Measurements from ENCODE around the gene IGFBP5. TPM values are rescaled to one million over a fixed set of nuclear protein-coding genes. Genes with fewer than 3 reads are reported as not detected.

The IGFBP5 gene
- total RNA-seq, 1 donor from 2014 or later: 229 TPM

DNA sequence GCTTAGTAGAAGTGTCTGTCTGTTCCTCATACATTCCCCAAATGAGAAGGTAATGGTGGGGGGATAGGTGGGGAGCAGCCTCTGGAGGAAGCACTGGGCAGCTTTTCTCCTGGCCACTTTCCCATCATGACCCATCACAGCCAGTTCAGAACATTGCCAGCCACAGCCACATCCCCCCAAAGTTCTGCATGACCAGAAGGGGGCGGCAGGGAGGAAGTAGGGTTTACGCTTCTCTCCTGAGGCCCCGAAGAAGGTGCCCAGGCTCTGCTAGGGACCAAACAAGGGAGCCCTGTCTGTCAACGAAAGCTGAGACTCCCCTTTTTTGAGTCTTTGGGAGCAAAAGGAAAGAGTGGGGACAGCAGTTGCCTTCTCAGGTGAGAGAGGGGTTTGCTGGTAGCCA, 7.7 kb downstream of the IGFBP5 start:
- DNase-seq (ENCODE audit: low read depth): no peak

DNA sequence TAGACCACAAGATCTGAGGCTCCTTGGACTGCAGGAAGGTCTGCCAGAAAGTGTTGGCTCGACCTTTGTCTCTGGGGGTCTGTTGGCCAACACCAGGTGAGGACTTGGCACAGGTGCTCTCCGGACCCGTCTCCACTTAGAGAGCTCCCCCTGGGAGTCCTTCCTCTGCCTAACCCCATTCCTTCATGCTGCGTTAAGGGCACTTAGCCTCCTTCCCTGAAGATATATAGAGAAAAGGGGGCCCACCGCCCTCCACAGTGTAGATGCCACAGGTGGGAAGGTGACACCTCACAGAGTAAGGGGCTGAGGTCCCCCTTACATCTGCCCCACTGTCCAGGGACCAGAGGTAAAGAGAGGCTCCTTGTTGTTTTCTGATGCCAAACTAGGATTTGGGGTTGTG, 8.2 kb downstream of the IGFBP5 start:
- DNase-seq (ENCODE audit: low read depth): no peak

DNA sequence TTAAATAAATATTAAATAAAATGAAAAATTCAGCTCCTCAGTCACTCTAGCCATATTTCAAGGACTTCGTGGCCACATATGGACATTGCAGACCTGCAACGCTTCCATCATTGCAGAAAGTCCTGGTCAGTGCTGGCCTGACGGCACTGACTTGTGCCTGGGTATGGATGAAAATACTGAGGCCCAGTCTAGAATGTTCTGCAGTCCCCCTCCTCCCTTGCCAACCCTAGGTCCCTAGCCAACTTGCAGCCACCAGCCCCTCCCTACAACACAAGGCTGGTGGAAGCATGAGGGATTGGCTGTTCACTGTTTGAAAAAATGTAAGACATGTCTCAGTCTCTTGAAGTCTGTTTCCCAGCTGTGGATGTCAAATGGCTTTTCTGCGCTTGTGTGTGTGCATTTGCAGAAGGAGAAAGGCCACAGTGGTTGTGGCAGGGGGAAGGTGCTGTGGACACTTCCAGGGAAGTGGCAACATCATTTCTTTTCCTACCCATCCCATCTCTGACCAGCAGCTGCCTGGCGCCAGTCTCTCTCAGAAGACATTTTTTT, 9.9 kb downstream of the IGFBP5 start:
- no peak for DNase-seq (ENCODE audit: low read depth)

DNA sequence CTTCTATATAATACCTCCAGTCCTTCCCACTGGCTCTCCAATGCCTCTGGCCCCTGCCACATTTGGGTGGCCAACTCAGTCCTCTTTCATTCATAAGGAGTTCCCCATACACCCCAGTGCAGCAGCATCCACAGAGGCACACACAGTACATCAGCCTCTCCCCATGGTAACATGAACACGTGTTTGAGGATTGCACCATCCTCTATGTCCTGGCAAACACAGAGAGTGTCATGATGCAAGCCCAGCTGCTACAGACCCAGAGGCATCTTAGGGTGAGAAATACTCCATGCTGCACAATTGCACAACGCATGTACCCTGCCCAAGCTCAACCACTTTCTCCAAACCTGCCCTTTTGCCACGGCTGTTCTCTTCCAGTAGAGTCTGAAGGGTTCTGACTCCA, 11.5 kb downstream of the IGFBP5 start:
- peak; percentile 80 for DNase-seq (ENCODE audit: low read depth)

DNA sequence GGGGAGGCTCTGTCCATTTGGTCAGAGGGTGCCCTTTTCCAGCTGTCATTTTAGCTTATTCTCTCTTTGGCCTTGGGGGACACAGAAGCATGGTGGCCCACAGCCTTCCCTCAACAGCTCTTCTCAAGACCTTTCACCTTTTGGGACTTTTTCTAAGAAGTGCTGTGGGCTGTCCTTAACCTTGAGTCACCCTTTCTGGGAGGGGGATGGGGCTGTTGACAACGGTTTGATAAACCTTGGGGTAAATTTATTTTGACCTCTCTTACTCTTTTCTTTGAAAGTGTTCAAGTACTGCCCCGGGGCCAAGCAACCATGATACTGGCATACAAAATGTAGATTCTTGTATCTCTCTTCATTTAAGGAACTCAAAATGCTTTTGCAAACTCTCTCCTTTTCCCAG, 13.7 kb downstream of the IGFBP5 start:
- no peak for DNase-seq (ENCODE audit: low read depth)

DNA sequence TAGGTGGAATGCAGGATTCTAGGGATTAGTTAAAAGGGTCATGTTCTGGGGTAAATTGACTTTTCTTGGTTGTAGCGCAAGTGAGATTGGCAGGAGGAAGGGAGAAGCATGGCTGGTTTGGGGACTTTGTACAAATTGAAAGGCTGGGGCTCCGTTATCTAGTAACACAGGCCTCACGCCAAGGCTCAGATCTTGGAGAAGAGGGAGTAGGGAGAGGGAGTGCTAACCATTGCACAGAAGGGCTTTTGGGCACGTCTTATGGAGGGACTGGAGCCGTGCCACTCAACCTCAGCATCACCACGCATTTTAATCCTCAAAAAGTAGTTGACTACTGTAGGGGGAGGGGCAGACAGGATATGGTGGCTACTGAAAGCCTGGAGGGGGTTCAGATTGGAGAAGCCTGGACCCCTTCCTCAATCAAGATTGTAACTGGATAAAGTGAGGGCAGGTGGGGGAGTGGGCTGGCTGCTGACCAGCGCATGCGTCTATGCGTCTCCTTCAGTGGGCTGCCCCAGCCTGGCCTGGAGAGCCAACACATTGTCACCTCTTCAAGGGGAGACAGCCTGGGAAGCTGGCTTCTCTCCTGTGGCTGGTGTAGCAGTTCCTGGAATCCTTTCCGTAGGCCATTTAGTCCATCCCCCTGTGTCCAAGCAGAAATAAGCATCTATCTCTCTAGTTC, 14.3 kb downstream of the IGFBP5 start:
- DNase-seq (ENCODE audit: low read depth): no peak

DNA sequence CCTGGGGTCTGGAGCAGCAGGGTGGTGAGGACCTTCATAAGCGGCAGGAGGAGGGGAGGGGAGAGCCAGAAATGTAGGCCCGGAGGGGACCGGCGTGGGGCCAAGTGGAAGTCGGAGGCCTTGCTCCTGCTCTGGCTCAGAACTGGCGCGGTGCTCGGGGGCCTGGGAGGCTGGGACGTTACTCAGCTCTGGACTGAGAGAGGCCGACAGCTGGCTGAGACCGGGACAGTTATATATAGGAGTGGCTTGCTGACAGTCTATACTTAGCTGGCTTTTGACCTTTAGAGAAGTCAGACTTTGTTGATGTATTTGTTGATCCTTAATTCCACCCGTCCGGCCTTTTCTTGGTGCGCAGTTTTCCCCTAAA, 15.7 kb downstream of the IGFBP5 start:
- DNase-seq (ENCODE audit: low read depth): no peak

DNA sequence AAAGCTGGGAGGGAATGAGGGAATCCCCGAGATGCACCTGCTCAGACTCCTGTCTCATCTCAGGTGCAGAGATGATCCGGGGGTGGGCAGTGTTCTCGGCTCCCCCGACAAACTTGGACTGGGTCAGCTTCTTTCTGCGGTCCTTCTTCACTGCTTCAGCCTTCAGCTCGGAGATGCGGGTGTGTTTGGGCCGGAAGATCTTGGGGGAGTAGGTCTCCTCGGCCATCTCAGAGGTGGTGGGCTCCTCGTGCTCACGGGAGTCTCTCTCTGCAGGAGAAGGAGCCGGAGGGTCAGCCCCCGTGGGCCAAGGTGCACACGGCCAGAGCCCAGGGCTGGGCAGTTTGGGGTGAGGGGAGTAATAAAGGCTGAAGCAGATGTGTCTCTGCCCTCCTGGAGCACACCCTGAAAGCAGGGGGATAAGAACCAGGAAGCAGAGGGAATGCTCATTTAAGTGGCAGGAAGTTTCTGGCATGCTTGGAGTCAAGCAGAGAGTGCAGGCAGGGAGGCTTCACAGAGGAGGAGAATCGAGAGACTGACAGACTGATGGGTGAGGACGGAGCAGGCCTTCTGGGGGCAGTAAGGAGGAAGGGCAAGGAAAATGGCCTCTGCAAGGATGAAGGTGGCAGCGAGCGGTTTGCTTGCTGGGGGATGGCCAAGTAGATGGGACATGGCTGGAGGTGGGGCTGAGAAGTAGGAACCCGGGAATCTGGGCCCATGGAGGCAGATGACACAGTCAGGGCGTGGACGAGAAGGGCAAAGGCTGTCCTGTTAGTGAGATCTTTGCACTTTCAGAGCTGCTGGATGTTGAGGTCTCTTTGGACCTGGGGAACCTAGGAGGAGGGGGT, 16.3 kb downstream of the IGFBP5 start:
- DNase-seq (ENCODE audit: low read depth): no peak

DNA sequence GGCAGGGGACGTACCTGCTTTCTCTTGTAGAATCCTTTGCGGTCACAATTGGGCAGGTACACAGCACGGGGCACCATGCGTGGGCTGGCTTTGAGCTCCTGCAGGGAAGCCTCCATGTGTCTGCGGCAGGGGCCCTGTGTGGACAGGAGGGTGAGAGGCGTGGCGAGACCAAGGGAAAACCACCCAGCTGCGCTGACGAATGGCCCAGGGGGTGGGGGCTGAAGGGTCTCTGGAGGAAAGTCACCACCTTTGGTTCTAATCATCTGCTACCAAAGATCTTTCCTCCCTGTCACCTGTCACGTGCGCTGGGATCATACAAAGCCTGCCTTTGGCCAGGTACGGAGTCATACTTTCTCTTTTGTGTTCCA, 17.3 kb downstream of the IGFBP5 start:
- no peak for DNase-seq (ENCODE audit: low read depth)

DNA sequence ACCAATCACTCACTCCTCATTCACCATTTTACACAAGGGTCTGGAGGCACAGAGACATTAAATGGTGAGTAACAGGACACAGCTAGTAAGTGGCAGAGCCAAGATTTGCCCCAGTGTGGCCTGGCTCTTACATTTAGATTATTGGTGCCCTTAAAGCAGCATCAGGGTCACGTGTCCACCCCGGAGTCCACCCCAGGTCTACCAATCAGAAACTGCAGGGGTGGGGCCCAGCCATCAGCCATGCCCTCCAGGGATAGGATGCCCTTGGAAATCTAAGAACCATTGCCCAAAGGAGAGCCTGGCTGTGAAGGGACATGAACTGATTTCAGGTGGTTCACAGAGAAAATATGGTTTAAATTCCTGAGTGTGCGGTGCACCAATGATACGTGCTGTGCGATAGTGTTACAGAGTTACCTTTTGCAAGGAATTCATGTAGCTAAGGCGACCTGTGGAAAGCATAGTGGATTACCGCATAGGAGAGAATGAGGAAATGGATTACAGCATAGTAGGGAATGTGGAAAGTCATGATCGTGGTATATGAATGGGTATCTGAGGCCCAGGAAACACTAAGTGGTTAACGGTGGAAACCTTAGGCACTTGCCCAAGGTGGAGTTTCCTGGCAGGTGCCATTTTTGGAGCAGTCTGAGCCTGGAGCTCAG, 17.8 kb downstream of the IGFBP5 start:
- DNase-seq (ENCODE audit: low read depth): no peak

DNA sequence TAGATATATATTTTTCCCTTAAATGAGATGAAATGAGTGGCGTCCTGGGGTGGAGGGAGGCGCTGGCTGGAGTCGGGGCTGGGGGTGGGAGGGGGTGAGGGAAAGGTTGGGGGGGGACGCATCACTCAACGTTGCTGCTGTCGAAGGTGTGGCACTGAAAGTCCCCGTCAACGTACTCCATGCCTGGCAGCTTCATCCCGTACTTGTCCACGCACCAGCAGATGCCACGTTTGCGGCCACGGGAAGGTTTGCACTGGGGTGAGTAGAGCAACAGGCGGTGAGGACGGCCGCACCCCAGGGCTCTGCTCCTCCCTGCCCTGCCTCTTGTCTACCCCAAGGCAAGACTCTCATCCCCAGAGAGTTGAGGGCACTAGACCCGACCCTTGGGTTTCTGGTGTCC, 18.7 kb downstream of the IGFBP5 start:
- DNase-seq (ENCODE audit: low read depth): no peak

DNA sequence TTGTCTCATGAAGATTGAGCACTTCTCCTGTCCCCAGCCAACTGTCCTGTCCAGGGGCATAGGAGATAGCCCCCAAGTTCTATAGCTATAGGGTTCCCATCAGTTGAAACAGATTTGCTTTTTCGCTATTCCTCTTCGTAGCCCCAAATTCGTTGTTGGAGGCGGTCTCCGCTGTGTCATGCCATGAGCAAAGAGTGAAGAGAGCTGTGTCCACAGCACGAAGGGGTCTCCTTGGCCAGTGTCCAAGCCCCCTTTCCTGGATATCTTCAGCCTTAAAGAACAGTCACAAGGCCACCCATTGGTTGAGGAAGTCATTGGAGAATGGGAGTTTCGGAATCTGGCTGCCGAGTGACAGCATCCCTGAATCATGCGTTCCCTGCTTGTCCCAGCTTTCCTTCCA, 21.0 kb downstream of the IGFBP5 start:
- no peak for DNase-seq (ENCODE audit: low read depth)

DNA sequence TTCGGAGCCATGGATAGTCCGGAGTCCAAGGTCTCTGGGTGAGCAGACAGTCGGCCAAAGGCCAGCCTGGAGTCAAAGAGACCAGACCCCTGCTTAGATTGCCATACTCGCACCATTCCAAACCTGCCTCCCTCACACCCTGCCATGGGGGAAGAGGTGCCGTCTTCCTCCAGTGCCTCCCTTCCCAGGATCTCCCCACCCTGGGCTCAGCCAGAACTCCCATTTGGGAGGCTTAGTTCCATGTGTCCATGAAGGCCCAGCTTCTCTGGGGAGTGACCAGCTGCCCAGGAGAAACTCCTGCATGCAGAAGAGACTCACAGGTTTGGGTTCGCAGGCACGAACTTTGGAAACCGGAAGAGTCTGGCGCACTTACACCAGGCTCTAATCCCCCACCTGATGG, 21.7 kb downstream of the IGFBP5 start:
- no peak for DNase-seq (ENCODE audit: low read depth)

DNA sequence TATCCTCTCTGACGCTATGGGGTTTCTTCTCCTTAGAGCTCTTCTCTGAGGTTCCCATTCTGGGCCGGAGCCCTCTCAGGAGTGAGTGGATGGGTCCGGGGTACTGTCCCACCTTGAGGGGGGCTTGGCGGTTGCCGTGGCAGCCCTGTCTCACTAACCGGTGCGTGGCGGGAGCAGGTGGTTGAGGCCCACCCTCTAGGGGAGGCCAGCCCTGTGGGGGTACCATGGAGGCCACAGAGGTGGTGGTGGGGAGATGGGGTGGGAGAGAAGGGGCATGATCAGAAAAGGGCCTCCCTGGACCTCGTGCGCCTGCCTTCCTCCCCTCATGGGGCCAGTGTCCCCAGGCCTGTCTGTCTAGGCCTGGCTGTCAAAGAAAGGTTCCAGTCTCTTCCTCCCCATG, 22.3 kb downstream of the IGFBP5 start:
- DNase-seq (ENCODE audit: low read depth): no peak

DNA sequence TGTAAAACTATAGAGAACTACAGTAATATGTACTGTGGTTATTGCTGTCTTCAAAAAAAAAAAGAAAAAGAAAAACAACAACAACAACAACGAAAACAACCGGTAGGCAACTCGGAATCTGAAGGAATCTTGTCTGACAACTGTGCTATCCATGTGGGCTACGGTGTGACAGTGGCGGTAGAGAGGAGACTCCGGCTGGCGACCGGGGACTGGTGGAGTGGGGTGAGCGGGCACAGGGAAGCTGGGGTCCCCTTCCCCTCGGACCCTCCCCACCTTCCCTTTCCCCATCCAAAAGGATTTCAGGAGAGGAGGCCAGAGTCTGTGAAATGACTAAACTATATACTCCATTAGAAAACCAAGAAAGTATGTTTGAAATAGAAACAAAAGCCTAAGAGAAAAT, 22.9 kb downstream of the IGFBP5 start:
- no peak for DNase-seq (ENCODE audit: low read depth)

DNA sequence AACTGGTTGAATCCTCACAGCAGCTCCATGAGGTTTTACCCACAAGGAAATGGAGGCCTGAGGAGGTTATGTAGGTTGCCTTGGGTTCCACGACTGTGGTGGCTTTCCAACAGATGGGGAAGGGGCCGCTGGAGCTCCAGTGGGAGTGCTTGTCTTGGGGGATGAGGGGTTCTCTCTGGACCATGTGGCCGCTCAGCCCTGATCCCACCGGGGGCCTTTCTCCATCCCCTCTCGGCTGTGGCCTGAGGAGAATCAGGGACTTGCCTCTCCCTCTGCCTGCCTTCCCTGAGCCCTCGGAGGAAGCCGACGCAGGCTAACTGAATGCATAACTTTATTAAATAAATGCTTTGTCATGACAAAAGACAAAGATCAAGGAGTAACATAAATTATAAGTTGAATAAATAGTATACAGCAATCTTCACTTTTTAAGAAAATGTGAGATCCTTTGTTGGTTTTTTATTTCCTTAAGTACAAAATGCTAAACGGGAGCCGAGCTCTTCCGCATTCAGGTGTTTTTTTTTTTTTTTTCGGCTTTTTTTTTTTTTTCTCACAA, 23.5 kb downstream of the IGFBP5 start:
- no peak for DNase-seq (ENCODE audit: low read depth)

DNA sequence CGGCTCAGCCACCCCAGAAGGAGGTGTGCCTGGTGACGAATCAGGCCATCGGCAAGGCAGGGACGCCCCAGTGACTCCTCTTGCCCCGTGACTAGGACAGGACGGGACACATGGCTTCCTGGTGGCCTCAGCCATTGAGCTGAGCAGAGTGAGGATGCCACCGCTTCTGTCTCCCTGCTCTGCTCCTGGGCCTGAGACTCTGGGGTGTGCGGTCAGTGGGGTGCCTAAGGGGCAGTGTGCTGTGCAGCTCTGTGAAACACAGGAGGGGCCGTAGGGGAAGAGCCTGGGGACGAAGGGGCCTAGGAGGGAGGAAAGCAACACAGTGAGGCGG, 24.3 kb downstream of the IGFBP5 start:
- DNase-seq (ENCODE audit: low read depth): no peak

DNA sequence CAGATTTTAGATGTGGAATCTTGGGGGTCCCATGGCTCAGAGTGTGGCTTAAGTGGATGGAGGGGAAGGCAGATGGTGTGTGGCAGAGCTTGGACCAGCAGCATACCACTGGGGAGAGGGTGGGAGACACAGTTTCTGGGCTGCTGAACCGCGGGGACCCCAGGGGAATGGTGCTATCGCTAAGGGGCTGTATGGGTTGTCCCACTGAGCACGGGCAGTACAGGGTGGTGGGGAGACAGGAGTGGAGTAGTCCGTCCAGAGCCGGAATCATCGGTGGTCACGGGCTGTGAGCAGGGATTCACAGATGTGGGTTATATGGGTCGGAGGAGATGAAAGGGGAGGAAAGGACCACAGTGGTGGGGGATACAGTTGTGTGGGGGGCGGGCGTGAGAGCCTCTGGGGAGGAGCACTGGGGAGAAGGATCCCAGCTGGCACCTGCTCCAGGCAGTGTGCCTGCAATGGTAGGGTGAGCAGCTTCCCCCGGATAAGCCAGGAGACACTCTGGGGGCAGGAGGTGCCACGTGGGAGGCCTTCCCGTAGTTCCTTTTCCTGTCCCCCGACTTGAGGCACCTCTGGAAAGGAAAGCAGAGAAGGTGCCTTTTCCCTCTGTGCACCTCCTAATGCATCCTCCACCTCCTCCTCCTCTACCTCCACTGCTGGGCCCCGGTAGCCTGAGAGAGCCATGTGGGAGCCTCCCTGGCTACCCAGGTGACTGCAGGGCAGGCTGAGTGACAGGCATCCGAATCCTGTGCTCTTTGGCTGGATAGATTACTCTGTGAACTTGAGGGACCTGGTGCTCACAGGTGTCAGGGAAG, 24.9 kb downstream of the IGFBP5 start:
- DNase-seq (ENCODE audit: low read depth): no peak

DNA sequence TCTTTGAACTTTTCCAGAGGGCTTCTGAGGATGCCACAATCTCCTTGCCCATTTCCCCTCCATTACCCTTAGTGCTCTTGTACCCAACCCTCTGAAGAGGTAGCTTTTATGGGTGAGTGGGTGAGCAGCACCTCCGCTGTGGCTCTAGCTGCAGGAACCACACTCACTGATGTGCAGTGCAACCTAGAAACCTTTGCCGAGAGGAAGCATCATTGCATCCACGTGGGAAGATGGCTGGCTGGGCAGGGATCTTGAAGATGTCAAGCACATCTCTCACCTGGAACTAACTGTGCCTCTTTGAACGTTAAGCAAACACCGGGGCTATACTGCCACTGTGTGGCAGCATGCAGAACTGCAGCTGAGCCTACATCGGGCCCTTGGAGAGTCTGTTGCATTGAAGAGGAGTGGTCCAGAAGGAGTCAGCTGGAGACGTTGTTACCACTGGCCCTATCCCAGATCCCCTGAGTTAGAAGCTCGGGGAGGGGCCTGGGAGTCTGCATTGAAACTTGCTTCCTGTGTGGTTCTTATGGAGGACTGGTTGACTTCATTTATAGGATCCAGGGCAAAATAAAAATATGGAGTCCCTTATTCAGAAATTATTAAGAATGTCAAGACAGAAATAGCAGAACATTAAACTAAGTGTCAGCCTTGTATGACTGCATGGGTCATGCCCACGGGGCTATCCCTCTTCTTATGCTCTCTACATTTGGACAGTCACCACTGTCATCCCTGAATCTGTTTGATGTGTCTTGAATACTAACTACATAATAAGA, 28.7 kb downstream of the IGFBP5 start:
- DNase-seq (ENCODE audit: low read depth): peak; percentile 62

DNA sequence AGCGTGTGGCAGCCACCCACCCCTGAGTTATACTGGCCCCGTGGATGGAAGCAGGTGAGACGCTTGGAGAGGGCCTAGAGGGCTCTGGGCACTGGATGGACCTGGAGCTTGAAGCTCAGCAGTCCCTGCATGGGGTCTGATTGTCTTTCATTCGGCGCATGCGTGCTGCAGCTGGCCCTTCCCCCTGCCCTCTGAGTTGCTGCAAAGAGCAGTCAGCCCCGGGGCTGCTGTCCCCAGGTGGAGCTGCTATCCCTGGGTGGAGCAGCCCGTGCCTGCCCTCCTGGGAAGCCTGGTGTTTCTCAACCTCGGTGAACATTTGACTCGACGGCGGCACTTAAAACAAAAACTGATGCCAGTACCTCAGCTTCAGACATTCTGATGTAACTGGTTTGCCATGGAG, 29.6 kb downstream of the IGFBP5 start:
- DNase-seq (ENCODE audit: low read depth): no peak

DNA sequence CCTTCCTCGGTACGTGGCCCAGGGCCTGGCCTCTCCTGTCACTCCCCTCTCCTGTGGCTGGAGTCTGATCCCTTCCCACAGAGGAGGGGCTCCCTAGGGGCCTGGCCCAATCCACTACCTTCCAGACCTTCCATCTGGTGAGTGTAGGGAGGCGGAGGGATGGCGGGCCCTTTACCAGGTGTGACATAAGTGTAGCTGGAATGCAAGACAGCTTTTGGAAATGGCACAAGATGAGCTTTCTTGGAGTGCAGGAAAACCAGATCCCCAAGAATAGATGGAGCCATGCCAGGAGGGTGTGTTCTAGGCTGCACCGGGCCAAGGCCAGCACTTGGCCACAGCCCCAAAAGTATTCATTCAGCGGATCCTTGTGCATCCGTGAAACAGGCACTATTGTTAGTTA, 30.1 kb downstream of the IGFBP5 start:
- no peak for DNase-seq (ENCODE audit: low read depth)
